Measurements from ENCODE around the gene TMEM212.

The TMEM212 gene

DNA sequence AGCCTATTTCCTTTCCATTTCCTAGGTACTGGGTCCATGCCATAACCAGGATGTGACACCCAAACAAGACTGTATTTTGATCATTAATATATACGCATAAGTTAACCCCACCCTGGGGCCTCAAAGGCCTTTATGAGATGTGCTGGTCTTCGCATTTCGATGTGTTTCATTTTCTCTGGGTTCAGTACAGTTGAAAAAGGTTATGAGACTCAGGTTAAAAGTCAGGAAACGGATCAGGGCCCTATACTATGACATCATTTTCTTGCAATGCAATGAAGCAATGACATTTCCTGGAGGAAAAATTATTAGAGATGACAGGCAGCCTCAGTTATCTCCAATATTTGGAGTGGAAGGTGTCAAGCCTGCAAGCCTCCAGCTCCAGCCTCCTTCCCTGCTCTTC lies 31.7 kb downstream of the TMEM212 start:
- DNase-seq (ENCODE audit: low read depth), result no peak
- TF ChIP-seq, protein P1, sequence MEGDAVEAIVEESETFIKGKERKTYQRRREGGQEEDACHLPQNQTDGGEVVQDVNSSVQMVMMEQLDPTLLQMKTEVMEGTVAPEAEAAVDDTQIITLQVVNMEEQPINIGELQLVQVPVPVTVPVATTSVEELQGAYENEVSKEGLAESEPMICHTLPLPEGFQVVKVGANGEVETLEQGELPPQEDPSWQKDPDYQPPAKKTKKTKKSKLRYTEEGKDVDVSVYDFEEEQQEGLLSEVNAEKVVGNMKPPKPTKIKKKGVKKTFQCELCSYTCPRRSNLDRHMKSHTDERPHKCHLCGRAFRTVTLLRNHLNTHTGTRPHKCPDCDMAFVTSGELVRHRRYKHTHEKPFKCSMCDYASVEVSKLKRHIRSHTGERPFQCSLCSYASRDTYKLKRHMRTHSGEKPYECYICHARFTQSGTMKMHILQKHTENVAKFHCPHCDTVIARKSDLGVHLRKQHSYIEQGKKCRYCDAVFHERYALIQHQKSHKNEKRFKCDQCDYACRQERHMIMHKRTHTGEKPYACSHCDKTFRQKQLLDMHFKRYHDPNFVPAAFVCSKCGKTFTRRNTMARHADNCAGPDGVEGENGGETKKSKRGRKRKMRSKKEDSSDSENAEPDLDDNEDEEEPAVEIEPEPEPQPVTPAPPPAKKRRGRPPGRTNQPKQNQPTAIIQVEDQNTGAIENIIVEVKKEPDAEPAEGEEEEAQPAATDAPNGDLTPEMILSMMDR (IDR thresholded peaks at IDR 0.05; ENCODE audit: control insufficient read depth, insufficient read depth, low read depth, low read length, missing control alignments), result no peak
- no peak overlapping the region for H3K4me3 ChIP-seq (ENCODE audit: control insufficient read depth, low read depth, low read length)

- no peak for DNase-seq (ENCODE audit: low read depth)
- TF ChIP-seq, protein P1 (IDR thresholded peaks at IDR 0.05; ENCODE audit: control insufficient read depth, insufficient read depth, low read depth, low read length, missing control alignments), result no peak
- H3K4me3 ChIP-seq (ENCODE audit: control insufficient read depth, low read depth, low read length), result no peak overlapping the region
Observed at GRCh38 chr3:171875923-171876412, 32.8 kb downstream of the TMEM212 start.

DNA sequence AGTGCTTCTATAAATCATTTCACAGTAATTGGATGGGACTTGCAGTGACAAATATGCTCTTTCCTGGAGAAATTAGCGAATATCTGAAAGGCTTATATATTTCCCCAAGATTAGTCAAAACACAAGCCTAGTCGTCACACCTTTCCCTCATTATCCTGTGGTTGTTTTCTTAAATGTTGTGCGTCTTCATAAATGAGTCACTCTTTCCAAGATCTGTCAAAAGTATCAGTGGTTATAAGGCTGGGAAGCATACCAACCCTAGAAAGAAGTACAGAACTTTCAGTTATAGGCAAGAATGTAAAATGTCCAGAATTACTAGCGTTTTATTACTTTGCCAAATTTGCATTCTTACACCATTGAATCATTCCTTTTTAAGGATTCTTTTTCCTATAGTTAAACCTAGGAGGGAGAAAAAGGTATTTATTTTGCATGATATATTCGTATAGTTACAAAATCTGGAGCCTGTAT lies 33.6 kb downstream of the TMEM212 start:
- no peak overlapping the region for H3K4me3 ChIP-seq (ENCODE audit: control insufficient read depth, low read depth, low read length)
- DNase-seq (ENCODE audit: low read depth), result peak; percentile 96
- TF ChIP-seq, protein P1 (IDR thresholded peaks at IDR 0.05; ENCODE audit: control insufficient read depth, insufficient read depth, low read depth, low read length, missing control alignments), result no peak

DNA sequence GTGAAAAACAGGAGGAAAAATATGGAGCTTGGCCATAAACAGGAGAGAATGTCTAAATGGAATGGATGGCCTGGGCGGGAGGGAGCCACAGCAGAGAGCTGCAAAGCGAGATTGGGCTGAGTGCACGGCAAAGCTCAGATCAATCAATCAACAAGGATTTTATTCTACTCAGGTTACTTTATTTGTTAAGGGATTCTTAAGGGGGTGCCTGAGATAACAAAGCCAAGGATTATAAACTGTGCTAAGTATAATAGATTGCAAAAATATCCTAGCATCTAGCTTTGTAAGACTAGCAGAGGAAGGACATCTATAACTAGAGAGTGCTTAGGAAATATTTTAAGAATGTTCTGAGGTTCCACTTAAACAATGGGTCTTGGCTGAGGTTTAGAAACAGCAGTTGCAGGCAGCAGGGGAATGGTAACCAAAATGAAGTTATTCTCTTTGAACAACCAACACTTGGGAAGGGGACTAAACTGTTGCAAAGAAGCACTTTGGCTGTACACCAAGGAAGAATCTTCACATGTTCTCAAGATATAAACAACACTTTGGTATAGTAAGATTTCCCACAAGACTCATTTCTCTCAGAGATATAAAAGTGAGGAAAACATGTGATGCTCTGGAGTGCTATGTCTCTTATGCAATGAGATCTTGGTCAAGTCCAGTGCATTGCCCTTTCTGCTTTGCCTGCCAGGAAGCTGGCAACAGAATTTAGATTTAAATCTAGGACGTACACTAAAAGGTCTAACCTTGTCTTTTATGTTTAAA lies 35.5 kb downstream of the TMEM212 start:
- TF ChIP-seq, protein P1 (IDR thresholded peaks at IDR 0.05; ENCODE audit: control insufficient read depth, insufficient read depth, low read depth, low read length, missing control alignments), result no peak
- no peak overlapping the region for H3K4me3 ChIP-seq (ENCODE audit: control insufficient read depth, low read depth, low read length)
- DNase-seq (ENCODE audit: low read depth), result peak; percentile 34

- no peak overlapping the region for H3K4me3 ChIP-seq (ENCODE audit: control insufficient read depth, low read depth, low read length)
- DNase-seq (ENCODE audit: low read depth), result no peak
- TF ChIP-seq, protein P1 (IDR thresholded peaks at IDR 0.05; ENCODE audit: control insufficient read depth, insufficient read depth, low read depth, low read length, missing control alignments), result no peak
Observed at GRCh38 chr3:171879472-171879871, 36.3 kb downstream of the TMEM212 start.

- TF ChIP-seq, protein P1 (IDR thresholded peaks at IDR 0.05; ENCODE audit: control insufficient read depth, insufficient read depth, low read depth, low read length, missing control alignments), result no peak
- DNase-seq (ENCODE audit: low read depth), result no peak
- no peak overlapping the region for H3K4me3 ChIP-seq (ENCODE audit: control insufficient read depth, low read depth, low read length)
Observed at GRCh38 chr3:171880101-171880870, 37.1 kb downstream of the TMEM212 start.

All from AG09309 (cell line).